HL-60 (cell line): Measurements from ENCODE around the gene IER3IP1.

ENCODE experiments used
- DNase-seq, 2 experiments: peaks; one replicate each; pipeline ENCODE4 v3.0.0-alpha.2; 2010 to 2020; ENCODE audit warnings: low read depth in 1 of 2, low spot score in 1 of 2
- H3K27ac ChIP-seq: fragments of 250-450 bp; sonication (Bioruptor Pico); replicated peaks from 2 replicates; pipeline ENCODE4 v1.5.1; 2020; ENCODE audit warnings: mild to moderate bottlenecking, moderate library complexity
- H3K27me3 ChIP-seq: fragments of 250-450 bp; sonication (Bioruptor Pico); 2 replicates; pipeline ENCODE4 v1.5.1; 2021; ENCODE audit warnings: mild to moderate bottlenecking, moderate library complexity; ENCODE audit not compliant: insufficient read depth, poor library complexity, severe bottlenecking
- H3K4me3 ChIP-seq: replicated peaks from 2 replicates; pipeline ENCODE4 v1.5.1; 2011; ENCODE audit warnings: mild to moderate bottlenecking, control low read depth, low read length; ENCODE audit not compliant: insufficient read depth
- GABPA ChIP-seq: IDR thresholded peaks from 2 replicates; pipeline ENCODE4 v1.6.1; 2012; ENCODE audit warnings: low read depth
- POLR2AphosphoS5 ChIP-seq: IDR thresholded peaks from 2 replicates; pipeline ENCODE4 v1.6.1; 2012; ENCODE audit warnings: low read depth
- SPI1 ChIP-seq: IDR thresholded peaks from 2 replicates; pipeline ENCODE4 v1.6.1; 2012; ENCODE audit warnings: low read depth, mild to moderate bottlenecking, borderline replicate concordance
- TF ChIP-seq, protein P1 (sequence below): IDR thresholded peaks from 2 replicates; pipeline ENCODE4 v1.6.1; 2012; ENCODE audit warnings: low read depth; ENCODE audit not compliant: insufficient replicate concordance
- TF ChIP-seq, protein P2 (sequence below): IDR thresholded peaks from one replicate; pipeline ENCODE4 v1.5.1; 2011; ENCODE audit warnings: low read length, control low read depth, inconsistent platforms; ENCODE audit not compliant: insufficient read depth

Gene IER3IP1

DNA sequence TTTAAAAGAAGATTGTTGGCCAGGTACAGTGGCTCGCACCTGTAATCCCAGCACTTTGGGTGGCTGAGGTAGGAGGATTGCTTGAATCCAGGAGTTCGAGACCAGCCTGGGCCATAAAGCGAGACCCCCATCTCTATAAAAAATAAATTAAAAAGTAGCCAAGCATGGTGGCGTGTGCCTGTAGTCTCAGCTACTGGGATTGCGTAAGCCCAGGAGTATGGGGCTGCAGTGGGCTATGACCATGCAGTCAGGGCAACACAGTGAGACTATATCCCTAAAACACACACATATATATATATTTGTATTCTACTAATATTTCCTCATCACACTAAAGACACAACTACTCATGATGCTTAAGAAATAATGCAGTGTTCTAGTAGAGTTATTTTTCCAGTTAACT lies 33.0 kb downstream of the IER3IP1 start:
- Histone ChIP-seq H3K27me3 (no peaks in the 10 kb centered on the region), H3K4me3 (no peak overlapping the region), H3K27ac (no peak overlapping the region)
- DNase-seq, result no peak
- TF ChIP-seq, protein P1, sequence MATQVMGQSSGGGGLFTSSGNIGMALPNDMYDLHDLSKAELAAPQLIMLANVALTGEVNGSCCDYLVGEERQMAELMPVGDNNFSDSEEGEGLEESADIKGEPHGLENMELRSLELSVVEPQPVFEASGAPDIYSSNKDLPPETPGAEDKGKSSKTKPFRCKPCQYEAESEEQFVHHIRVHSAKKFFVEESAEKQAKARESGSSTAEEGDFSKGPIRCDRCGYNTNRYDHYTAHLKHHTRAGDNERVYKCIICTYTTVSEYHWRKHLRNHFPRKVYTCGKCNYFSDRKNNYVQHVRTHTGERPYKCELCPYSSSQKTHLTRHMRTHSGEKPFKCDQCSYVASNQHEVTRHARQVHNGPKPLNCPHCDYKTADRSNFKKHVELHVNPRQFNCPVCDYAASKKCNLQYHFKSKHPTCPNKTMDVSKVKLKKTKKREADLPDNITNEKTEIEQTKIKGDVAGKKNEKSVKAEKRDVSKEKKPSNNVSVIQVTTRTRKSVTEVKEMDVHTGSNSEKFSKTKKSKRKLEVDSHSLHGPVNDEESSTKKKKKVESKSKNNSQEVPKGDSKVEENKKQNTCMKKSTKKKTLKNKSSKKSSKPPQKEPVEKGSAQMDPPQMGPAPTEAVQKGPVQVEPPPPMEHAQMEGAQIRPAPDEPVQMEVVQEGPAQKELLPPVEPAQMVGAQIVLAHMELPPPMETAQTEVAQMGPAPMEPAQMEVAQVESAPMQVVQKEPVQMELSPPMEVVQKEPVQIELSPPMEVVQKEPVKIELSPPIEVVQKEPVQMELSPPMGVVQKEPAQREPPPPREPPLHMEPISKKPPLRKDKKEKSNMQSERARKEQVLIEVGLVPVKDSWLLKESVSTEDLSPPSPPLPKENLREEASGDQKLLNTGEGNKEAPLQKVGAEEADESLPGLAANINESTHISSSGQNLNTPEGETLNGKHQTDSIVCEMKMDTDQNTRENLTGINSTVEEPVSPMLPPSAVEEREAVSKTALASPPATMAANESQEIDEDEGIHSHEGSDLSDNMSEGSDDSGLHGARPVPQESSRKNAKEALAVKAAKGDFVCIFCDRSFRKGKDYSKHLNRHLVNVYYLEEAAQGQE, result no peak
- TF ChIP-seq, protein P2, sequence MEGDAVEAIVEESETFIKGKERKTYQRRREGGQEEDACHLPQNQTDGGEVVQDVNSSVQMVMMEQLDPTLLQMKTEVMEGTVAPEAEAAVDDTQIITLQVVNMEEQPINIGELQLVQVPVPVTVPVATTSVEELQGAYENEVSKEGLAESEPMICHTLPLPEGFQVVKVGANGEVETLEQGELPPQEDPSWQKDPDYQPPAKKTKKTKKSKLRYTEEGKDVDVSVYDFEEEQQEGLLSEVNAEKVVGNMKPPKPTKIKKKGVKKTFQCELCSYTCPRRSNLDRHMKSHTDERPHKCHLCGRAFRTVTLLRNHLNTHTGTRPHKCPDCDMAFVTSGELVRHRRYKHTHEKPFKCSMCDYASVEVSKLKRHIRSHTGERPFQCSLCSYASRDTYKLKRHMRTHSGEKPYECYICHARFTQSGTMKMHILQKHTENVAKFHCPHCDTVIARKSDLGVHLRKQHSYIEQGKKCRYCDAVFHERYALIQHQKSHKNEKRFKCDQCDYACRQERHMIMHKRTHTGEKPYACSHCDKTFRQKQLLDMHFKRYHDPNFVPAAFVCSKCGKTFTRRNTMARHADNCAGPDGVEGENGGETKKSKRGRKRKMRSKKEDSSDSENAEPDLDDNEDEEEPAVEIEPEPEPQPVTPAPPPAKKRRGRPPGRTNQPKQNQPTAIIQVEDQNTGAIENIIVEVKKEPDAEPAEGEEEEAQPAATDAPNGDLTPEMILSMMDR, result no peak
- no peak for TF ChIP-seq POLR2AphosphoS5
- TF ChIP-seq GABPA, result no peak
- TF ChIP-seq SPI1, result no peak

DNA sequence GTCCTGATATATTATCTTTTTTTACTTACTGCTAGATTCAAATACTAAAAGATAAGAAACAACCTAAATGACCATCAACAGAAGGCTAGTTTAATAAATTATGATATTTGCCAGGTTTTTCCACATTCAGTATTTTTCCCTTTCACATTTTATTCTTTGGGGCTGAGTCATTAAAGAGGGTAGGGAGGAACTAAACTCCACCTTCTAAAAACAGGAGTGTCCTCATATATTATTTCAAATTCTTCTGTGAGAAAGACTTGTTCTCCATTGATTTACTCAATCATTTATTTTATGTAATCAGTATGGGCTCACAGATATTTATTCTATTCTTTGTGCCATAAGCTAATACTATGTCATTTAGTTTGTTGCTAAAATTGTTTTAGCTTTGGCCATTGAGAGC lies 34.9 kb downstream of the IER3IP1 start:
- Histone ChIP-seq H3K27me3 (no peaks in the 10 kb centered on the region), H3K27ac (no peak overlapping the region), H3K4me3 (no peak overlapping the region)
- no peak for DNase-seq
- TF ChIP-seq POLR2AphosphoS5 (no peak), SPI1 (no peak), GABPA (no peak)
- TF ChIP-seq, protein P2, result no peak
- TF ChIP-seq, protein P1, result no peak

- DNase-seq, result no peak
- no peak overlapping the region for H3K27ac ChIP-seq
- no peak overlapping the region for H3K4me3 ChIP-seq
- TF ChIP-seq, protein P2, result no peak
- TF ChIP-seq SPI1 (no peak), POLR2AphosphoS5 (no peak), GABPA (no peak)
- TF ChIP-seq, protein P1, result no peak
- no peaks in the 10 kb centered on the region for H3K27me3 ChIP-seq
These were observed 55.0 kb downstream of the IER3IP1 start for GRCh38 chr18:47121146-47121545.
